Measurements from ENCODE around the gene ZDHHC14. TPM values are rescaled to one million over a fixed set of nuclear protein-coding genes. Genes with fewer than 3 reads are reported as not detected.

Gene ZDHHC14
- total and polyA plus RNA-seq, 12 donors, result 7.7 to 31.2 (median 15.2) TPM

DNA sequence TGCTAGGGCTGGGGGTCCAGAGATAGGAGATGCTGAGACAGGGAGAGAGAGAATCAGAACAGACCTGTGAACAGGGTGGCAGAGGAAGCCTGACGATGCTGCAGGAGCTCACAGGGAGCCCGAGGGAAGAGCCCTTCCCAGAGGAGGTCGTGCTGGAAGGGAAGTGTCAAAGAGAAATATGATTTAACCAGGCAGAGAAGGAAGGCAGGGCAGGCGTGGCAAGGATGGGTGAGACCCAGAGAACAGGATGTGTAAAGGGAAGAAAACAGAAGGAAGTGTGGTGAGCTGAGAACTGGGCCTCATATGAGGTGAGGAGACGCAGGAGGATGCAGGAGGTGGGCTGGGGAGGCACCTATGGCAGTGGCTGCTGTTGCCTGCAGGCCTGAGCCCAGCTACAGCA, 105.6 kb downstream of the ZDHHC14 start:
- 51 to 68% methylated on average over 5 of the region's 5 CpGs for WGBS, 2 donors

DNA sequence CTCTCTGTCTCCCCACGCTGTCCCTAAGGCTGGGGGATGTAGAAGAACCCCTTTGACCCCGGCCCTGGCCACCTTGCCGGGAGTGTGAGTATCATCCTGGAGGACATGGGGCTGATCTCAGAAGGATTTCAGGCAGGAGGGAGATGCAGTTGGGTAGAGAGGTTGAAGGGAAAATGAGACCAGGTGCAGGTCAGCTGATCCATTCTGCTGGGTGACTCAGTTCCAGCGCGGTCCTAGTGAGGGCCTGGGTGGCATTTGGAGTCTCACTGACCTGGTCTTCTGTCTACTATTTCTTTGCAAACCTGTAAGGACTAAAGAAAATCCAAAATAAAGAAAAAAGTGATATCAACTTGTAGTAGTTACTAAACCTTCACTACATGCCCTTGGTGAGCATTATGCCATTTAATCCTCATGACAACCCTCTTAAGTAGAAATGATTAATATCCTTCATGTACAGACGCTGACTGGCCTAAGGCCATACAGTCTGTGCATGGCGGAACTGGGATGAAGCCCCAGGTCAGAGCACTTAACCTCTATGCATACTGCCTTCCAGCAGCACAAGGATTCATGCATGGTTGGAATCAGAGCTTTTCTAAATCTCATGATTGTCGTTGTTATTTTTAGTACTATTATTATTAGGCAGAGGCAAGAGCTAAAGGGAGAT, 106.3 kb downstream of the ZDHHC14 start:
- TF ChIP-seq, protein P1, sequence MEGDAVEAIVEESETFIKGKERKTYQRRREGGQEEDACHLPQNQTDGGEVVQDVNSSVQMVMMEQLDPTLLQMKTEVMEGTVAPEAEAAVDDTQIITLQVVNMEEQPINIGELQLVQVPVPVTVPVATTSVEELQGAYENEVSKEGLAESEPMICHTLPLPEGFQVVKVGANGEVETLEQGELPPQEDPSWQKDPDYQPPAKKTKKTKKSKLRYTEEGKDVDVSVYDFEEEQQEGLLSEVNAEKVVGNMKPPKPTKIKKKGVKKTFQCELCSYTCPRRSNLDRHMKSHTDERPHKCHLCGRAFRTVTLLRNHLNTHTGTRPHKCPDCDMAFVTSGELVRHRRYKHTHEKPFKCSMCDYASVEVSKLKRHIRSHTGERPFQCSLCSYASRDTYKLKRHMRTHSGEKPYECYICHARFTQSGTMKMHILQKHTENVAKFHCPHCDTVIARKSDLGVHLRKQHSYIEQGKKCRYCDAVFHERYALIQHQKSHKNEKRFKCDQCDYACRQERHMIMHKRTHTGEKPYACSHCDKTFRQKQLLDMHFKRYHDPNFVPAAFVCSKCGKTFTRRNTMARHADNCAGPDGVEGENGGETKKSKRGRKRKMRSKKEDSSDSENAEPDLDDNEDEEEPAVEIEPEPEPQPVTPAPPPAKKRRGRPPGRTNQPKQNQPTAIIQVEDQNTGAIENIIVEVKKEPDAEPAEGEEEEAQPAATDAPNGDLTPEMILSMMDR (IDR thresholded peaks at IDR 0.05), result no peak
- intact Hi-C loops (cut with DNase I), result no loop called here
- WGBS, 2 donors, result 94 to 95% methylated on average over 8 of the region's 8 CpGs
- H3K9me3 ChIP-seq, result no peaks in the 10 kb centered on the region
- no peak overlapping the region for H3K27ac ChIP-seq
- no peak overlapping the region for H3K4me3 ChIP-seq
- H3K36me3 ChIP-seq, result no peaks in the 10 kb centered on the region
- DNase-seq, result no peak
- no peaks in the 10 kb centered on the region for H3K27me3 ChIP-seq
- peaks cover 0 to 18% (median 0%) of the 10 kb centered on the region in 9 donors for H3K4me1 ChIP-seq
- ATAC-seq, result no peak

More for the DNA sequence above, 105.6 kb downstream of the ZDHHC14 start:
- no peaks in the 10 kb centered on the region for H3K36me3 ChIP-seq
- H3K4me1 ChIP-seq, result peaks cover 0 to 18% (median 0%) of the 10 kb centered on the region in 9 donors
- H3K9me3 ChIP-seq, result no peaks in the 10 kb centered on the region
- DNase-seq (no peak), ATAC-seq (no peak)
- H3K27me3 ChIP-seq, result no peaks in the 10 kb centered on the region
- intact Hi-C loops (cut with DNase I), result no loop called here
- TF ChIP-seq, protein P1 (IDR thresholded peaks at IDR 0.05), result no peak
- no peak overlapping the region for H3K27ac ChIP-seq
- H3K4me3 ChIP-seq, result no peak overlapping the region

DNA sequence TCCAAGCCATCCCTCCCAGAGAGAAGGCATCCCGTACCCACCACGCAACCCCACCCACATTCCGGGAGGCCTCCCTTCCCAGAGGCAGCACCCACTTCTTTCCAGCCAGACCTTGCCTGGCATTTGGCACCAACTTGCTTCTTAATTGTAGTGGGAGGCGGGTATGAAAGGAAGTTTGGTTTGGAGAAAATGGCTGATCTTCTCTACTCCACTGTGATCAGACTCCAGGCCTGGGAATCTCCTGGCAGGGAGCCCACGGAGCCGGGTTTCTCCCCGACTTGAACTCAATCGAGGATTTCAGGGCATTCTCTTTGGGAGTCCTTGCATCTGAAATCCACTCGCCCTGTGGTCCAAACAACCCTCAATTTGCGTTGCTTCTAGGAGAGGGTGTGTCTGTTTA, 107.1 kb downstream of the ZDHHC14 start:
- Histone ChIP-seq H3K9me3 (no peaks in the 10 kb centered on the region), H3K27me3 (no peaks in the 10 kb centered on the region), H3K27ac (no peak overlapping the region), H3K4me3 (no peak overlapping the region), H3K36me3 (no peaks in the 10 kb centered on the region), H3K4me1 (peaks cover 0 to 18% (median 0%) of the 10 kb centered on the region in 9 donors)
- ATAC-seq (no peak), DNase-seq (no peak)
- intact Hi-C loops (cut with DNase I), result no loop called here
- WGBS, 2 donors, result 71 to 76% methylated on average over 10 of the region's 10 CpGs
- TF ChIP-seq, protein P1 (IDR thresholded peaks at IDR 0.05), result no peak

DNA sequence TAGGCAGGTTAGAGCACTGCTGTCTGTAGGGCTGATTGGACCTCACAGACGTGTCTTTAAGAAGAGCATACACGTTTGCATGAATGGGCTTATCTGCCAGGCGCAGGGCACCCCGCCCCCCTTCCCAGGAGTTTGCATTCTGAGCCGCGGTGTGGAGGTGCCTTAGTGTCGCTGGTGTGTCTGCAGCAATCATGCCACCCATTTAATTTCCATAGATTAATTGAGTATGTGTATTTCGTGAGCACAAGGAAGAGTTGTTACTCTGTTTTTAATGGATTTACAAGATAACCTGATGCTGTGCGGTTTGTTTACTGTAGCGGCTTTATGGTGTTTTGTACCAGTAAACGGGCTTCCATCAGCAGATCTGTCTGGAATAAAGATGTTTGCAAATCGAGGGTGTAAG, 107.7 kb downstream of the ZDHHC14 start:
- 73 to 75% methylated on average over 12 of the region's 12 CpGs for WGBS, 2 donors
- Histone ChIP-seq H3K9me3 (no peaks in the 10 kb centered on the region), H3K4me3 (no peak overlapping the region), H3K27me3 (no peaks in the 10 kb centered on the region), H3K4me1 (peaks cover 0 to 18% (median 0%) of the 10 kb centered on the region in 9 donors), H3K27ac (no peak overlapping the region), H3K36me3 (no peaks in the 10 kb centered on the region)
- intact Hi-C loops (cut with DNase I), result no loop called here
- TF ChIP-seq, protein P1 (IDR thresholded peaks at IDR 0.05), result no peak
- no peak for DNase-seq
- ATAC-seq, result no peak

Measured in heart right ventricle (tissue), 16 donors.